CD4-positive, alpha-beta T cell treated with Interleukin-15 for 1 hour (primary cell): ENCODE measurements around the gene SNIP1.
"Not testable (repeated sequence)": the region's sequence is repeated elsewhere in the genome, so short reads cannot be mapped to it uniquely, and the experiment has no call there.

Source experiments
- DNase-seq: peaks from one replicate; pipeline ENCODE4 v3.0.0-alpha.2; 2020

The SNIP1 gene

GRCh38 chr1:37509181-37509580 is 44.9 kb downstream of the SNIP1 start:
- DNase-seq, result no peak

GRCh38 chr1:37506740-37507139 is 47.4 kb downstream of the SNIP1 start:
- no peak for DNase-seq

- not testable (repeated sequence) for DNase-seq
These were observed 51.3 kb downstream of the SNIP1 start for GRCh38 chr1:37502791-37503190.

- DNase-seq, result no peak
These were observed 52.0 kb downstream of the SNIP1 start for GRCh38 chr1:37502104-37502503.

GRCh38 chr1:37501661-37502060 is 52.4 kb downstream of the SNIP1 start:
- no peak for DNase-seq

- no peak for DNase-seq
These were observed 55.0 kb downstream of the SNIP1 start for GRCh38 chr1:37498872-37499617.

GRCh38 chr1:37497832-37498231 is 56.3 kb downstream of the SNIP1 start:
- DNase-seq, result no peak

- DNase-seq, result no peak
These were observed 58.2 kb downstream of the SNIP1 start for GRCh38 chr1:37495875-37496274.

- no peak for DNase-seq
These were observed 60.6 kb downstream of the SNIP1 start for GRCh38 chr1:37493336-37494098.

GRCh38 chr1:37487619-37487984 is 66.5 kb downstream of the SNIP1 start:
- DNase-seq, result no peak

GRCh38 chr1:37486680-37487618 is 67.1 kb downstream of the SNIP1 start:
- peak; percentile 65 for DNase-seq

- no peak for DNase-seq
These were observed 68.0 kb downstream of the SNIP1 start for GRCh38 chr1:37485902-37486679.
